SU-DHL-6 (cell line): ENCODE data around the gene IFI27L1.

Experiments used
- CTCF ChIP-seq: fragments of 200-600 bp; sonication (generic); IDR thresholded peaks from one replicate; pipeline ENCODE4 v1.5.1; 2017; ENCODE audit warnings: antibody characterized with exemption, mild to moderate bottlenecking, low read length, moderate library complexity; ENCODE audit not compliant: insufficient read depth, poor library complexity, severe bottlenecking
- EZH2phosphoT487 ChIP-seq: fragments of 200-600 bp; sonication (generic), shearing (Covaris generic); conservative IDR thresholded peaks from 2 replicates; pipeline ENCODE4 v1.6.1; 2018; ENCODE audit warnings: mild to moderate bottlenecking, antibody characterized with exemption, low read length, moderate library complexity, mixed read lengths

GRCh38 chr14:94115058-94115591 lies 34.0 kb downstream of the IFI27L1 start:
- TF ChIP-seq CTCF: no peak
- no peak for TF ChIP-seq EZH2phosphoT487
